HG03135 (cell line): ENCODE data around the gene ZNF684.
A peak's percentile ranks its signal among the peaks of the same experiment; 100 is the strongest.
"Not testable (repeated sequence)": the region's sequence is repeated elsewhere in the genome, so short reads cannot be mapped to it uniquely, and the experiment has no call there.

Experiments used
- ATAC-seq: cut with Tn5 transposase; IDR thresholded peaks from one replicate; pipeline ENCODE4 v1.9.1; 2021; ENCODE audit warnings: mild to moderate bottlenecking, moderate library complexity; ENCODE audit not compliant: unreplicated experiment

The ZNF684 gene

GRCh38 chr1:40531381-40532061 lies at the start of gene ZNF684:
Gene ZNF684, plus strand, starts transcription at chr1:40531637. Its CDS starts 1,530 bp downstream, at chr1:40533167.
- peak; percentile 87 for ATAC-seq

- no peak for ATAC-seq
Observed at GRCh38 chr1:40495315-40495903, 36.0 kb upstream of the ZNF684 start.

GRCh38 chr1:40502651-40503050 lies 28.8 kb upstream of the ZNF684 start:
- not testable (repeated sequence) for ATAC-seq

- ATAC-seq, result no peak
Observed at GRCh38 chr1:40507973-40508372, 23.5 kb upstream of the ZNF684 start.

GRCh38 chr1:40508375-40509341 lies 22.8 kb upstream of the ZNF684 start, which contains the start of gene EXO5:
Gene EXO5, plus strand, starts transcription at chr1:40508767. Its CDS starts 5,778 bp downstream, at chr1:40514545.
- ATAC-seq, result peak; percentile 84

GRCh38 chr1:40519517-40519916 lies 11.9 kb upstream of the ZNF684 start:
- ATAC-seq, result no peak

- ATAC-seq, result peak; percentile 8
Observed at GRCh38 chr1:40530735-40531380, 579 bp upstream of the ZNF684 start.

- no peak for ATAC-seq
Observed at GRCh38 chr1:40532062-40532389, 589 bp downstream of the ZNF684 start.

- ATAC-seq, result no peak
Observed at GRCh38 chr1:40532844-40533424, 1.5 kb downstream of the ZNF684 start.

GRCh38 chr1:40534589-40534988 lies 3.2 kb downstream of the ZNF684 start:
- no peak for ATAC-seq

GRCh38 chr1:40535732-40536131 lies 4.3 kb downstream of the ZNF684 start:
- no peak for ATAC-seq

GRCh38 chr1:40539338-40539737 lies 7.9 kb downstream of the ZNF684 start:
- ATAC-seq, result no peak

GRCh38 chr1:40546957-40547356 lies 15.5 kb downstream of the ZNF684 start:
- no peak for ATAC-seq

GRCh38 chr1:40553017-40553416 lies 21.6 kb downstream of the ZNF684 start:
- ATAC-seq, result no peak

GRCh38 chr1:40554807-40555206 lies 23.4 kb downstream of the ZNF684 start:
- ATAC-seq, result not testable (repeated sequence)

- no peak for ATAC-seq
Observed at GRCh38 chr1:40556121-40556520, 24.7 kb downstream of the ZNF684 start.

- ATAC-seq, result not testable (repeated sequence)
Observed at GRCh38 chr1:40558241-40558640, 26.8 kb downstream of the ZNF684 start.

GRCh38 chr1:40562185-40562584 lies 30.7 kb downstream of the ZNF684 start:
- no peak for ATAC-seq

GRCh38 chr1:40563266-40563665 lies 31.8 kb downstream of the ZNF684 start:
- no peak for ATAC-seq

- ATAC-seq, result no peak
Observed at GRCh38 chr1:40564506-40564905, 33.1 kb downstream of the ZNF684 start.

- no peak for ATAC-seq
Observed at GRCh38 chr1:40564913-40565312, 33.5 kb downstream of the ZNF684 start.
